HuH-7.5 (cell line): ENCODE data around the gene SEL1L2.
A peak's percentile ranks its signal among the peaks of the same experiment; 100 is the strongest.

Experiments
- DNase-seq: peaks from one replicate; pipeline ENCODE4 v3.0.0; 2011; ENCODE audit warnings: low spot score

Gene SEL1L2

GRCh38 chr20:13928901-13929300 lies 61.5 kb downstream of the SEL1L2 start:
- no peak for DNase-seq

- no peak for DNase-seq
Measured at GRCh38 chr20:13927171-13927570, 63.2 kb downstream of the SEL1L2 start.

- no peak for DNase-seq
Measured at GRCh38 chr20:13922241-13922640, 68.2 kb downstream of the SEL1L2 start.

- no peak for DNase-seq
Measured at GRCh38 chr20:13915284-13915683, 75.1 kb downstream of the SEL1L2 start.

- DNase-seq, result no peak
Measured at GRCh38 chr20:13913572-13913971, 76.8 kb downstream of the SEL1L2 start.

- no peak for DNase-seq
Measured at GRCh38 chr20:13913131-13913530, 77.3 kb downstream of the SEL1L2 start.

- no peak for DNase-seq
Measured at GRCh38 chr20:13910492-13910891, 79.9 kb downstream of the SEL1L2 start.

GRCh38 chr20:13909067-13909466 lies 81.3 kb downstream of the SEL1L2 start:
- DNase-seq, result no peak

GRCh38 chr20:13904766-13905165 lies 85.6 kb downstream of the SEL1L2 start:
- no peak for DNase-seq

GRCh38 chr20:13900496-13900895 lies 89.9 kb downstream of the SEL1L2 start:
- no peak for DNase-seq

GRCh38 chr20:13898012-13898612 lies 92.3 kb downstream of the SEL1L2 start:
- peak; percentile 33 for DNase-seq

- DNase-seq, result no peak
Measured at GRCh38 chr20:13891575-13891974, 98.8 kb downstream of the SEL1L2 start.

GRCh38 chr20:13884803-13885202 lies 105.6 kb downstream of the SEL1L2 start:
- no peak for DNase-seq

GRCh38 chr20:13883425-13883824 lies 107.0 kb downstream of the SEL1L2 start:
- no peak for DNase-seq

GRCh38 chr20:13878566-13878965 lies 111.8 kb downstream of the SEL1L2 start:
- no peak for DNase-seq

GRCh38 chr20:13877793-13878192 lies 112.6 kb downstream of the SEL1L2 start:
- DNase-seq, result no peak

- DNase-seq, result no peak
Measured at GRCh38 chr20:13875265-13875811, 115.1 kb downstream of the SEL1L2 start.

GRCh38 chr20:13874394-13875157 lies 115.8 kb downstream of the SEL1L2 start:
- no peak for DNase-seq

GRCh38 chr20:13873831-13874230 lies 116.6 kb downstream of the SEL1L2 start:
- no peak for DNase-seq

GRCh38 chr20:13870170-13870748 lies 120.2 kb downstream of the SEL1L2 start:
- DNase-seq, result no peak

GRCh38 chr20:13868331-13868730 lies 122.1 kb downstream of the SEL1L2 start:
- no peak for DNase-seq

GRCh38 chr20:13865791-13866351 lies 124.5 kb downstream of the SEL1L2 start:
- no peak for DNase-seq

GRCh38 chr20:13865156-13865555 lies 125.3 kb downstream of the SEL1L2 start:
- no peak for DNase-seq
